Sigmoid colon (tissue), 4 donors: ENCODE results near the gene PDGFRB.

Experiments
- CTCF ChIP-seq, 4 experiments: fragments of 450-650 bp in 3 of 4; fragments of 200-600 bp in 1 of 4; IDR thresholded peaks; one replicate each; pipeline ENCODE4 v1.5.1; 2016 to 2019; ENCODE audit warnings: antibody characterized with exemption in 4 of 4, mild to moderate bottlenecking in 3 of 4, moderate library complexity in 2 of 4
- POLR2A ChIP-seq, 2 donors: fragments of 450-650 bp; IDR thresholded peaks; one replicate each; pipeline ENCODE4 v1.6.1; 2016; ENCODE audit warnings: antibody characterized with exemption in 2 of 2, mild to moderate bottlenecking in 2 of 2, moderate library complexity in 2 of 2
- POLR2AphosphoS5 ChIP-seq, 4 donors: sonication (generic); formaldehyde crosslinking; IDR thresholded peaks; one replicate each; pipeline ENCODE4 v1.6.1; 2017; ENCODE audit warnings: antibody characterized with exemption in 4 of 4

DNA sequence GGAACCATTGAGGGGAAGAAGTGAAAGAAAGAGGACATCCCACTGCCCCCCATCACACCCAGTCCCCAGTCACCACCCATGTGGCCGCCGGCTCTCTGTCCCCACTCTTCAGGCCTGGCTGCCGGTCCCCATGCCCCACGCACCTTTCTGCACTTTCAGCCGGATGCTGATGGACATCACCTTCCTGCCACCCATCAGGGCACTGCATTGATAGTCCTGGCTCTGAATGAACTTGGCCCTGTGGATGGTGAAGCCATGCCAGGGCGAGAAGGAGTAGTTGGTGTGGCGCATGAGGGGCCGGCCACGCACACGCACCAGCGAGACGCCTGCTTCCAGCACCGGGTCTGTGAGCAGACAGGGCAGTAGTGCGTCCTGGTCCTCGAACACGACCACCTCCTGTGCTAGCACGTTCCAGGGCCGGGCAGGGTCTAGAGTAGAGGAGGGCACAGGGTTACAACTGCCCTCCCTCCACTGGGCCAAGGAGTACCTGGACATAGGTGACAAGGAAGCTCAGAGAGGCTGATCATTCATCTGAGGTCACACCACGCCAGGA lies 75.7 kb downstream of the PDGFRB start:
- TF ChIP-seq POLR2AphosphoS5 (IDR thresholded peaks at IDR 0.05) = no peak
- no peak for TF ChIP-seq CTCF (IDR thresholded peaks at IDR 0.05)
- TF ChIP-seq POLR2A (IDR thresholded peaks at IDR 0.05) = no peak
